Stimulated activated effector memory CD8-positive, alpha-beta T cell treated with anti-CD3 and anti-CD28 coated beads, Interleukin-12 subunit alpha, Interleukin-12 subunit beta, amount 100 ng/mL, for 72 hours (primary cell): ENCODE results near the gene NBPF11.
A peak's percentile ranks its signal among the peaks of the same experiment; 100 is the strongest.
"Not testable (repeated sequence)": the region's sequence is repeated elsewhere in the genome, so short reads cannot be mapped to it uniquely, and the experiment has no call there.

ENCODE experiments used
- ATAC-seq: fragments of 150-1000 bp; cut with Tn5 transposase; 2 replicates; pipeline ENCODE4 v1.10.0; 2021
- DNase-seq, 2 donors: peaks; one replicate each; pipeline ENCODE4 v3.0.0; 2021 to 2022; ENCODE audit warnings: low spot score in 2 of 2
- H3K27ac Mint-ChIP-seq: one replicate; pipeline ENCODE4 v1.8.0; 2022; ENCODE audit warnings: mild to moderate bottlenecking, mixed read lengths
- H3K36me3 Mint-ChIP-seq: one replicate; pipeline ENCODE4 v1.8.0; 2022; ENCODE audit warnings: mild to moderate bottlenecking, mixed read lengths
- H3K4me1 Mint-ChIP-seq: one replicate; pipeline ENCODE4 v1.8.0; 2022; ENCODE audit warnings: mixed read lengths
- H3K4me3 Mint-ChIP-seq: one replicate; pipeline ENCODE4 v1.8.0; 2022; ENCODE audit warnings: mild to moderate bottlenecking, mixed read lengths
- H3K9me3 Mint-ChIP-seq: one replicate; pipeline ENCODE4 v1.8.0; 2022; ENCODE audit warnings: mixed read lengths

Gene NBPF11

GRCh38 chr1:148157803-148158202 lies 5.7 kb upstream of the NBPF11 start:
- H3K9me3 Mint-ChIP-seq, H3K36me3 Mint-ChIP-seq, H3K4me3 Mint-ChIP-seq, DNase-seq, H3K27ac Mint-ChIP-seq, ATAC-seq: not testable (repeated sequence)
- peaks cover 10% of the 10 kb centered on the region for H3K4me1 Mint-ChIP-seq

GRCh38 chr1:148155494-148156275 lies 3.6 kb upstream of the NBPF11 start:
- H3K9me3 Mint-ChIP-seq, H3K27ac Mint-ChIP-seq: not testable (repeated sequence)
- peaks cover 13% of the 10 kb centered on the region for H3K4me1 Mint-ChIP-seq

GRCh38 chr1:148152795-148153194 lies 714 bp upstream of the NBPF11 start:
- not testable (repeated sequence) for H3K27ac Mint-ChIP-seq, H3K36me3 Mint-ChIP-seq, H3K9me3 Mint-ChIP-seq, ATAC-seq, DNase-seq
- H3K4me3 Mint-ChIP-seq: peak overlapping the region; percentile 97
- H3K4me1 Mint-ChIP-seq: peaks cover 13% of the 10 kb centered on the region

More at GRCh38 chr1:148155494-148156275, 3.6 kb upstream of the NBPF11 start:
- not testable (repeated sequence) for DNase-seq, ATAC-seq, H3K36me3 Mint-ChIP-seq, H3K4me3 Mint-ChIP-seq

DNA sequence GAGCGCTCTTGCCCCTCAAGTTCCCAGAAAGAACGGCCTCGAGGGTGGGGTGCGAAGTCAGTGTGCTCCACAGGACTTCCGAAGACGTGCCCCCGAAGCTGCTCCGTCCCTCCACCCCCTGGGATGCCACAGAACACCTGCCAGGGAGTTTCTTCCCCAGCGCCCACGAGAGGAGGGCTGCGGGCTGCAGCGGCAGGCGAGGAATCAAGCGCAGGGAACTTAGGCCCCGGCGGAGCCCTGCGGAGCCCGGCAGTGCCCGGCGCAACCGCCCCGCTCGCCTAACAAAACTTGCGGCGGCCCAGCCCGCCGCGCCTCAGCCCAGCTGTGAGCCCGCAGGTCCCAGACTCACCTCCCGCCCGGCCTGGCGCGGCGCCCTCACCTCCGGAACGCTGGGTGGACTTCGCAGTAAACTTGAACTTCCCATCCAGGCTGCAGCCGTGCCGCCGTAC lies 686 bp downstream of the NBPF11 start:
- not testable (repeated sequence) for H3K9me3 Mint-ChIP-seq, H3K36me3 Mint-ChIP-seq
- Mint-ChIP-seq H3K27ac (peak overlapping the region; percentile 96), H3K4me1 (peaks cover 13% of the 10 kb centered on the region), H3K4me3 (peak overlapping the region; percentile 97)
- DNase-seq (peak in 1 of 2 donors; percentile 58), ATAC-seq (peak; percentile 51)

GRCh38 chr1:148150945-148151344 lies 1.1 kb downstream of the NBPF11 start:
- ATAC-seq, H3K27ac Mint-ChIP-seq, H3K9me3 Mint-ChIP-seq, DNase-seq, H3K36me3 Mint-ChIP-seq: not testable (repeated sequence)
- H3K4me3 Mint-ChIP-seq: peak overlapping the region; percentile 97
- H3K4me1 Mint-ChIP-seq: peaks cover 12% of the 10 kb centered on the region

GRCh38 chr1:148150014-148150413 lies 2.1 kb downstream of the NBPF11 start:
- not testable (repeated sequence) for H3K4me1 Mint-ChIP-seq, DNase-seq, ATAC-seq, H3K27ac Mint-ChIP-seq, H3K36me3 Mint-ChIP-seq, H3K9me3 Mint-ChIP-seq, H3K4me3 Mint-ChIP-seq

GRCh38 chr1:148149050-148149815 lies 2.8 kb downstream of the NBPF11 start:
- H3K4me1 Mint-ChIP-seq, H3K4me3 Mint-ChIP-seq, H3K9me3 Mint-ChIP-seq, H3K27ac Mint-ChIP-seq, DNase-seq, H3K36me3 Mint-ChIP-seq, ATAC-seq: not testable (repeated sequence)

GRCh38 chr1:148147052-148147838 lies 4.8 kb downstream of the NBPF11 start:
- ATAC-seq, H3K4me3 Mint-ChIP-seq, H3K9me3 Mint-ChIP-seq, DNase-seq, H3K27ac Mint-ChIP-seq, H3K36me3 Mint-ChIP-seq, H3K4me1 Mint-ChIP-seq: not testable (repeated sequence)

GRCh38 chr1:148146191-148146997 lies 5.7 kb downstream of the NBPF11 start:
- not testable (repeated sequence) for DNase-seq, H3K9me3 Mint-ChIP-seq, ATAC-seq, H3K4me1 Mint-ChIP-seq, H3K4me3 Mint-ChIP-seq, H3K36me3 Mint-ChIP-seq, H3K27ac Mint-ChIP-seq

DNA sequence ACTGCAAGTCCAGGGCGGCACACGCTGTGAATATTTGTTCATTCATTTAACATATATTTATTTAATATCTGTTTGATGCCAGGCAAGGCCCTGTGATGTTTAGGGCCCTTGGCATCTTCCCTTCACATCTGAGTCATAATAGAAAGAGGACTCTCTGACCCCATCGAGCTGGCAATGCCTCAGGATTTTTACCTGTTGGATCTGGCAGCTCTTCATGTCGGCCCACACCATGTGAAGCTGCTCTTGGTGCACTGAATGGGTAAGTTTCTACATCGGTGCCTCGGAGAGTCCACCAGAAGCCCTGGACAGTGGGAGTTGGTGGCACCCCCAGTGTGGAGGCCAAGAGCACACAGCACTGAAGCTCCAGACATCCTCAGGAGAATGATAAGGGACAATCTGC lies 8.9 kb downstream of the NBPF11 start:
- H3K4me1 Mint-ChIP-seq, H3K4me3 Mint-ChIP-seq, DNase-seq, H3K36me3 Mint-ChIP-seq, H3K27ac Mint-ChIP-seq, H3K9me3 Mint-ChIP-seq, ATAC-seq: not testable (repeated sequence)

DNA sequence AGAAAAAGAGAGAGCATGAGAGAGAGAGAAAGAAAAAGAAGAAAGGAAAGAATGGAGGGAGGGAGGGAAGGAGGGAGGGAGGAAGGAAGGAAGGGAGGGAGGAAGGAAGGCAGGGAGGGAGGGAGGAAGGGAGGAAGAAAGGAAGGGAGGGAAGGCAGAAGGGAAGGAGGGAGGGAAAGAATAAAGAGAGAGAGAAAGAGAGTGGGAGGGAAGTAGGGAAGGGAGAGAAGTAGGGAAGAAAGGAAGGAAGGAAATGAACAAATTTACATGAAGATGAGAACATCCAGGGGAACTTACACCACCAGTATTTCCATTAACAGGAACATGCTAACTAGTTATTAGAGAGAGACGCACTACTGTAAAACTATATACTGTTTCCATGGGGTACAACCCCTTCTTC lies 10.1 kb downstream of the NBPF11 start:
- not testable (repeated sequence) for H3K4me1 Mint-ChIP-seq, H3K36me3 Mint-ChIP-seq, ATAC-seq, H3K4me3 Mint-ChIP-seq, DNase-seq, H3K9me3 Mint-ChIP-seq
- peak overlapping the region; percentile 54 for H3K27ac Mint-ChIP-seq

GRCh38 chr1:148138606-148139005 lies 13.5 kb downstream of the NBPF11 start:
- ATAC-seq, DNase-seq, H3K4me3 Mint-ChIP-seq, H3K36me3 Mint-ChIP-seq, H3K27ac Mint-ChIP-seq, H3K4me1 Mint-ChIP-seq, H3K9me3 Mint-ChIP-seq: not testable (repeated sequence)

DNA sequence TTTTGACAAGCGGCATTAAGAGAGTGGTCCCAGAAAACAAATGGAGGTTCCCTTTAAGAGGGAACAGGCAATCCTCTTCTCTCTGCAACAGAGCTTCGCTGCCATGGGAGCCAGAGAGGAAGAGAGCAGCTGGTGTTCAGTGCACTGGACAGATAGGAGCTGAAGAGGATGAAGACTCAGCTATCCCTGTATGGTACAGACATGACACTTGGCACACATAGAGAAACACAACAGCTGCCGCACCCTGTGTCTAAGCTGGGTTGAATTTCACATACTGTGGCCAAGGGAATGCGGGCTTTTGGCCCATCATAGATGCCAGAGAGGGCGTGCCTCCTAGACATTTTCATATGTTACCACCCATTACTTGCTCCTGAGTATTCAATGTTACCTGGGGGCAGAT lies 29.7 kb downstream of the NBPF11 start:
- ATAC-seq, H3K36me3 Mint-ChIP-seq, DNase-seq, H3K4me1 Mint-ChIP-seq, H3K27ac Mint-ChIP-seq, H3K4me3 Mint-ChIP-seq, H3K9me3 Mint-ChIP-seq: not testable (repeated sequence)

DNA sequence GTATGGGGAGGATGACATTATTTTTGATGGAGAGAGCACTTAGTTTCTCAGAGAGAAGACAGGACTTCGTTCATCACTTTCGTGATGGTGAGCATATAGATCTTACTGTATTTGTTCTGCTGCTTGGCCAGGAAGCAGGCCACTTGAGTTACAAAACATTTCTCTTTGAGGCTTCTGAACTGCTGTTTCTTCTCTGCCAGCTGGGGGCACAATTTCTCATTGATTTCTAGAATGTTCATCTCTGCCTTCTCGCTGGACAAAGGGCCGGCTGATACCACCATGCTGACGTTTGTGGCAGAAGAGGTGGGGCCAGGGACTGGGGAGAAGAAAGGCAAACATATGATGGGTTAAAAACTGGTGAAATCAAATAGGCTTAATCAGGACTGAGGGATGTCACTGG lies 31.7 kb downstream of the NBPF11 start:
- H3K36me3 Mint-ChIP-seq, DNase-seq, ATAC-seq, H3K27ac Mint-ChIP-seq, H3K9me3 Mint-ChIP-seq, H3K4me3 Mint-ChIP-seq, H3K4me1 Mint-ChIP-seq: not testable (repeated sequence)
